M059J (cell line): ENCODE results near the gene AQP6. TPM values are rescaled to one million over a fixed set of nuclear protein-coding genes. Genes with fewer than 3 reads are reported as not detected.

Experiments
- total RNA-seq: library from RNA; depleted of rRNA; stranded (reverse); fragments of >200 nt; shearing (Covaris generic); gene quantifications from 2 replicates; pipeline ENCODE4 v1.2.3, GENCODE V29; 2014; rRNA removed

The AQP6 gene
- total RNA-seq, 1 experiment from 2014 or later = not detected

Other genes starting within 250 kb of the AQP6 start
- gene TMBIM6, start 231.4 kb upstream of the AQP6 start, total RNA-seq = 585 and 680 TPM in 2 replicates
- 9.0 and 17.6 TPM in 2 replicates for gene NCKAP5L, start 144.5 kb upstream of the AQP6 start, total RNA-seq
- gene BCDIN3D, start 129.8 kb upstream of the AQP6 start, total RNA-seq = 2.9 and 4.8 TPM in 2 replicates
- 0.34 and 0.49 TPM in 2 replicates for gene FAIM2, start 69.0 kb upstream of the AQP6 start, total RNA-seq
- gene AQP2, start 22.2 kb upstream of the AQP6 start, total RNA-seq = not detected in 2 replicates
- 0.25 and 0.27 TPM in 2 replicates for gene AQP5, start 11.1 kb upstream of the AQP6 start, total RNA-seq
- gene RACGAP1, start 52.5 kb downstream of the AQP6 start, total RNA-seq = 113 and 137 TPM in 2 replicates
- 0.69 and 4.2 TPM in 2 replicates for gene ASIC1, start 84.6 kb downstream of the AQP6 start, total RNA-seq
- gene SMARCD1, start 112.4 kb downstream of the AQP6 start, total RNA-seq = 48.7 and 52.9 TPM in 2 replicates
- 0.20 TPM in 1 of 2 replicates, not detected in the other for gene GPD1, start 131.1 kb downstream of the AQP6 start, total RNA-seq
- gene COX14, start 139.3 kb downstream of the AQP6 start, total RNA-seq = 67.6 and 72.0 TPM in 2 replicates
- gene CERS5, start 194.4 kb downstream of the AQP6 start, total RNA-seq = 26.1 and 28.9 TPM in 2 replicates